GM10847 (cell line): ENCODE measurements around the gene OVOL2.

Experiments used
- POLR2A ChIP-seq: IDR thresholded peaks from 2 replicates; pipeline ENCODE4 v1.6.1; 2011; ENCODE audit not compliant: insufficient read length; ENCODE audit errors: extremely low read depth

Gene OVOL2

DNA sequence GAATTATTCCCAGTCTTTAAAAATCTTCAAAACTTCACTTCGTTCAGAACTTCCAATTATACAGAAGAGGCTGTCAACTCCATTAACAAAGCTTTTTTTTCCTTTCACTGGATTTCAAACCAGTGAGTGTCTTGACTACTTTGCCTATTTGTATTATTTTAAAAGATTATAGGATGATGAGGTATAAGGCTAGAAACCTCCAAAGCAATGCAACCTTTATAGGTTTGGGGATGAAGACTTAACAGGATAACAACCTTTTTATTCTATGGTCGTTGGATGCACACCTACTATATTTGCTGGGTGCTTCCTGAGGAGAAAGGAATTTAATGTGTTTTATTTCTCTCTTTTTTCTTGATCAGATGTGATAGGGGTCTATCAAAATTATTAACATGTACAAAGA, 1.9 kb upstream of the OVOL2 start:
- no peak for TF ChIP-seq POLR2A

DNA sequence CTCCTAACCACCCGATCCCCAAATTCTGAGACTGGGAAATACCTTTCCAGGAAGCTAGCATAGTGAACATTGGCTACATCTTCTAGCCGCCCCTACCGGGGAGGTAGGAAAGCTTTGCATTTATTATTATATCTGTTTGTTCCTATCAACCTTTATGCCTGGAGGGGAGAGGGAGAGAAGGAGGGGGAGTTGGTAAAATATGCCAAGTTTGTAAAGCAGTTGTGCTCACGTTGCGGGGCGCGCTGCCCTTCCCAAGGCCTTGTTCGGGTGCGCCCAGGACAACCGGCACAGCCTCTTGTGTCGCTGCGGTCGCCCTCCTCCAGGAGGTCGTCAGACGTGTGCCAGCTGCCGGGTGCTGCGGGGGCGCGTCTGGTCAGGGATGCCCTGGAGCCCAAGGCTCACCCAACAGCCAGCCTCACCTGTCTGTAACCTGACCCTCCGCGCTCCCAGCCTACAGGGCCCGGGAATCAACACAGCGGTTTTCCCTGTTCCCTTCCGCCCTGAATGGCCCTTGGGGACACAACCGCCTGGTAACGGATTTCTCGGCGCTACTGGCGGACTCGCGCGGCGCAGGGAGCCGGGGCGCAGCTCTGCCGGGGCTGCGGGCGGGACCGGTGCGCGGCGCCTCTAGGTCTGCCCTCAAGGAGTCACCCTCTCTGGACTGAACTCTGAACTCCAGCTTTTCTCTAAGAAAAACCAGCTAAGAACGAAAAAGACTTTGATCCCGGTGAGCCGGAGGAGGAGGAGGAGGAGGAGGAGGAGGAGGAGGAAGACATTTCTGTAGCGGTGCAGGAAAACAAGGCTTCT, 1.1 kb upstream of the OVOL2 start:
- no peak for TF ChIP-seq POLR2A

GRCh38 chr20:18057994-18058349, 256 bp upstream of the OVOL2 start:
- TF ChIP-seq POLR2A: no peak

DNA sequence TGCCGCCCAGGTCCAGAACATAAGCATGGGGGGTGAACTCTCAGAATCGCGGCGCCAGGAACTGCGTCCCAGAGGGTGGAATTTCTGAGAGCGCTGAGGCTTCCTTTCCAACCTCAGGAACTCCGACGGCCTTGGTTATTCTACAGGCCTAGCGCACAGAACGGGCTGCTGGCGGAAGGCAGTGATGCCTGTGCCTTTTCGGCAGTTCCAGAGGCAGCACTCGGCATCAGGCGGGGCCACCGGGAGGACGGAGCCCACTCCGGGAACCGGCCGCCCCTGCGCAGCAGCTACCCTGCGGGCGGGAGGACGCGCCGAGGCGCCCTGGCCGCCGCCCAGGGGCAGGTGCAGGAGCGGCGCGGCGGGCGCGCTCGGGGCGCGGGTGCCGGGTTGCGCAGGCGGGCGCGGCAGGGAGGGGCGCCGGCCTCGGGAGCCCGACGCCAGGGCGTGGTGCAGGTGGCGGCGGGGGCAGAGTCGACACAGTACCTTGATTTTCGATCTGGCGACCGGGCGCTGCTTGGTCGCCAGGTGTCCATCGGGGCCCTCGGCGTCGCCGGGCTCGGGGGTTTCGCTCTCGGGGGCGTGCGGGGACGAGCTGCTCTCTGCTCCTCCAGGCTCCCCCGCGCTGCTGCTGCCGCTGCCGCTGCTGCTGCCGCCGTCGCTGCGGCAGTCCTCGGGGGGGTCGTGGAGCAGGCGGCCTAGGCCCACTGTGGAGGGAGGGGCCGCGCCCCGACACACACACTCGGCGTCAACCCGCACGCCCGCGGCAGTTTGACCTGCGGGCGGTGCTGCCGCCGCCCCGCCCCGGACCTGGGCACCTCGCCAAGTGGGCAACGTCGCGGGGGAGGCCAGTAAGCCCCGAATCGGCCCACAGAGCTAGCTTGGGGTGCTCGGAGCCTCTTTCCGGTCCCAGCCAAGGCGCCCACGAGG, 1.3 kb downstream of the OVOL2 start:
- TF ChIP-seq POLR2A: no peak

DNA sequence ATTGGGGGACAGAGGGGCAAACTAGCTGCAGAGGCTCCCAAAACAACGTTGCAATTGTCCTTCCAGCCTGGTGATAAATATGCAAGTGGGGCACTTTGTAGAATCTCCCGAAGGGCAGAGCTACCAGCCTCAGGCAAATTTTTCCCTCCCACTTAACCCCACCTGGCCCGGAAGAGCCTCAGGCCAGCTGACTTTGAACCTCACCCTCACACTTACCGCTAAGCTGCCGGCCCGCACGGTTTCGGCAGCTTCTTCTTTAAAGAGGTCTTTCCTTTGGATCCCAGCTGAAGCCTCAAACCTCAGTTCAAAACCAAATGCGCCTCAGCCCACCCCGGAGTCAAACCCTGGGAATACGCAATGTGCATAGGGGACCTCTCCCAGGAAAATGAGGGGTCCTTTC, 2.5 kb downstream of the OVOL2 start:
- no peak for TF ChIP-seq POLR2A

DNA sequence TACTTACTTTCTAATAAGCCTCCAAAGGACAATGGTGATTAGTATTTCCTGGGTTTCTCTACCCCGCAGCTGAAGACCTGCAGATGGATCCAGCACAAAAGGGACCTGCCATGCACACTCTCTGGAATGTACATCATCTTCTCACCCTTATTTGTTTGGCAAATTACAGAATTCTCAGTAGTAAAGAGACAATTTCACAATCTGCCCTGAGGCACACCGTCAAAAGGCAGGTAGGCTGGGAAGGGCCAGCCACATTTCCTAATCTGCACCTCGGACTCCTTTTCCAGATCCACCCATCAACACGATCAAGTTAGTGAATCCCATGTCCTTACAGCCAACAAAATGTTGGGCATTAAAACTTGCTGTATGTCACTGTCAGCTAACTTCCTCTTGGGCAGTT, 4.9 kb downstream of the OVOL2 start:
- no peak for TF ChIP-seq POLR2A

DNA sequence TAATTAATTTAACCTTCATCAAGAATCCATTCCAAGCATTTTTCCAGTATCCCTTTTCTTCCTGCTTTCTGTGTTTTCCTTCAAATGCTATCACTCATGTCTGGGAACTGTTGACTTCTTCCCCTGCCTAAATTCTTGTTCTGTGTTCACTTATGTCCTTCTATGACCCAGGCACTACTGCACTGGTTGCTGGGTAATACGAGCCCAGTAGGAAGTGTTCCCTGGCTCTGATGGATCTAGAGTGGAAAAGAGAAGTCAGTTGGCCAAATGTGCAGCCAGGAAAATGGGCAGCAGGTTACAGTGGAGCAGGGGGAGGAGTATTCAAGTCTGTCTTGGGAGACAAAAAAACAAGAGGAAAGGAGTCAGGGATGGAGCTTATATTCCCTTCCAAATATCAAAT, 7.1 kb downstream of the OVOL2 start:
- no peak for TF ChIP-seq POLR2A

- no peak for TF ChIP-seq POLR2A
These were observed 9.5 kb downstream of the OVOL2 start for GRCh38 chr20:18048176-18048575.

- TF ChIP-seq POLR2A: no peak
These were observed 11.2 kb downstream of the OVOL2 start for GRCh38 chr20:18046535-18046934.

- TF ChIP-seq POLR2A: no peak
These were observed 15.5 kb downstream of the OVOL2 start for GRCh38 chr20:18042229-18042628.

DNA sequence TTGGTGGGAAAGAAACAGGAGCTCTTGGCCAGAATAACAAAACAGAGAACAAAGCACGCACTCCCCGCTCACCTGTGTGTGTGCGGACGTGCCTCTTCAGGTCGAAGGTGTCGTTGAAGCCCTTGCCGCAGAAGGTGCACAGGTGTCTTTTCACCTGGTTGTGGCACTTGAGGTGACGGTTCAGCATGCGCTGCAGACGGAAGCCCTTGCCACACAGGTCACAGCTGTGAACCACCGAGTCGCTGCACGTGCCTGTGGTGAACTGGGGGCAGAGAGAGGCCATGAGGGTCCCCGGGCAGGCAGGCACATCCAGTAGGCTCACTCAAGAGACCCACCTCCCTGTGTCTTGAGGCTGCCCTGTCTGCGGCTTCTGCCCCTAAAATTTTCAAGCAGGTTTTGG, 16.3 kb downstream of the OVOL2 start:
- TF ChIP-seq POLR2A: no peak

GRCh38 chr20:18039063-18039462, 18.7 kb downstream of the OVOL2 start:
- no peak for TF ChIP-seq POLR2A

DNA sequence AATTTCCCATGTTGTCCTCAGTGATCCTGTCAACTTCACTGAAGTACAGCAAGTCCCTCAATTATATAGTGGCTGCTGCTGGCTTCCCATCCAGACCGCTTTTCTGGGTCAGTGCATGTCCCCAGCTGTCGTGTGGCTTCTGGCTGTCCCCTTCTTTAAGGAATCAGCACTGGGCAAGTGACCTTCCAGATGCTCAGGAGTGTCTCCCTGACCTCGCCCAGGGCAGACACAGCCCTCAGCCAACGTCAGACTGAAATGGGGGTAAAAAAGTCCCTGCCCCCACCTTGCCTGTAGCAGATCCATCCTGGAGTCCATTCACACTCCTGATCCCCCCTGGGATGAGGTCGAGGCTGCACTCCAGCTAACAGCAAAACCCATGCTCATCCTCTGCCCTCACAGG, 23.7 kb downstream of the OVOL2 start:
- no peak for TF ChIP-seq POLR2A

- TF ChIP-seq POLR2A: no peak
These were observed 24.5 kb downstream of the OVOL2 start for GRCh38 chr20:18032977-18033892.

- no peak for TF ChIP-seq POLR2A
These were observed 25.7 kb downstream of the OVOL2 start for GRCh38 chr20:18031888-18032509.
